Keratinocyte (primary cell): ENCODE results near the gene FLVCR2. TPM values are rescaled to one million over a fixed set of nuclear protein-coding genes. Genes with fewer than 3 reads are reported as not detected.

Source experiments
- DNase-seq: peaks from one replicate; pipeline ENCODE4 v3.0.0-alpha.2; 2011; ENCODE audit warnings: low read depth, missing footprints, low spot score
- FAIRE-seq: peaks from 2 replicates; lab custom pipeline; 2011; peaks lifted over from hg19 to GRCh38; lab: Jason Lieb, UNC
- H2AFZ ChIP-seq: 2 replicates; pipeline ENCODE4 v1.6.0; 2012; ENCODE audit warnings: low read length, control low read depth, inconsistent platforms; ENCODE audit not compliant: control insufficient read depth
- H3K27ac ChIP-seq: 2 replicates; pipeline ENCODE4 v1.5.1; 2011; ENCODE audit warnings: low read length; ENCODE audit not compliant: control insufficient read depth, insufficient read depth
- H3K27me3 ChIP-seq: 3 replicates; pipeline ENCODE4 v1.6.0; 2011; ENCODE audit warnings: low read length; ENCODE audit not compliant: control insufficient read depth, insufficient read depth; ENCODE audit errors: extremely low read depth
- H3K36me3 ChIP-seq, 2 experiments: 2 replicates in 1 of 2; 3 replicates in 1 of 2; pipeline ENCODE4 v1.5.1; 2011; ENCODE audit warnings: low read length in 2 of 2, mild to moderate bottlenecking in 1 of 2; ENCODE audit not compliant: control insufficient read depth in 2 of 2, insufficient read depth in 2 of 2; ENCODE audit errors: extremely low read depth in 1 of 2
- H3K4me1 ChIP-seq: 3 replicates; pipeline ENCODE4 v1.5.1; 2011; ENCODE audit warnings: low read length; ENCODE audit not compliant: control insufficient read depth, insufficient read depth; ENCODE audit errors: extremely low read depth
- H3K4me2 ChIP-seq: 3 replicates; pipeline ENCODE4 v1.6.0; 2011; ENCODE audit warnings: low read depth, low read length; ENCODE audit not compliant: control insufficient read depth, insufficient read depth; ENCODE audit errors: extremely low read depth
- H3K4me3 ChIP-seq, 3 experiments: fragments of 200-600 bp in 1 of 3; sonication (generic) in 1 of 3; 2 replicates in 2 of 3; 3 replicates in 1 of 3; pipeline ENCODE4 v1.5.1; 2011 to 2016; ENCODE audit warnings: low read length in 3 of 3, mild to moderate bottlenecking in 3 of 3, control low read depth in 2 of 3, inconsistent platforms in 1 of 3, low read depth in 1 of 3, mixed read lengths in 1 of 3, mixed run types in 1 of 3, moderate library complexity in 1 of 3; ENCODE audit not compliant: control insufficient read depth in 2 of 3, insufficient read depth in 2 of 3; ENCODE audit errors: extremely low read depth in 1 of 3
- H3K79me2 ChIP-seq: 2 replicates; pipeline ENCODE4 v1.6.0; 2012; ENCODE audit warnings: low read length; ENCODE audit not compliant: control insufficient read depth, insufficient read depth
- H3K9ac ChIP-seq: 3 replicates; pipeline ENCODE4 v1.6.0; 2011; ENCODE audit warnings: low read length; ENCODE audit not compliant: control insufficient read depth, insufficient read depth; ENCODE audit errors: extremely low read depth
- H3K9me1 ChIP-seq: 3 replicates; pipeline ENCODE4 v1.6.0; 2011; ENCODE audit warnings: low read length; ENCODE audit not compliant: control insufficient read depth, insufficient read depth; ENCODE audit errors: extremely low read depth
- H3K9me3 ChIP-seq: 2 replicates; pipeline ENCODE4 v1.5.1; 2012; ENCODE audit warnings: low read depth, low read length; ENCODE audit not compliant: control insufficient read depth
- H4K20me1 ChIP-seq: 3 replicates; pipeline ENCODE4 v1.6.0; 2011; ENCODE audit warnings: low read length; ENCODE audit not compliant: control insufficient read depth, insufficient read depth; ENCODE audit errors: extremely low read depth
- EZH2 ChIP-seq: IDR thresholded peaks from one replicate; pipeline ENCODE4 v1.6.1; 2012; ENCODE audit warnings: inconsistent platforms, mild to moderate bottlenecking, low read length, moderate library complexity
- dilution Hi-C: fragments of 300-500 bp; cut with MboI; formaldehyde crosslinking; loops from one replicate; pipeline ENCODE4 v1.7.0; 2020; ENCODE audit warnings: low sequenced_read_pairs; ENCODE audit not compliant: extremely low pct_ligation_motif_present
- polyA plus RNA-seq, 5 experiments: library from polyadenylated mRNA; depleted of rRNA in 3 of 5; stranded (reverse) in 3 of 5; stranded (forward) in 1 of 5; unstranded in 1 of 5; fragments of >200 nt; gene quantifications; 1 replicate in 1 of 5; 2 replicates in 3 of 5; 3 replicates in 1 of 5; pipeline versions ENCODE4 v1.2.1 to v1.2.3, GENCODE V29; 2011 to 2012; ENCODE audit warnings: missing spikeins in 2 of 5, low read depth in 1 of 5, low replicate concordance in 1 of 5
- TF ChIP-seq, protein P1 (sequence below), 3 experiments: IDR thresholded peaks in 1 of 3; conservative IDR thresholded peaks in 1 of 3; optimal IDR thresholded peaks in 1 of 3; 2 replicates in 2 of 3; 3 replicates in 1 of 3; pipeline versions ENCODE3 to v1.5.1; 2011; ENCODE audit warnings: low read length in 3 of 3, mild to moderate bottlenecking in 3 of 3, moderate library complexity in 2 of 3, control low read depth in 1 of 3, inconsistent platforms in 1 of 3; ENCODE audit not compliant: insufficient read depth in 2 of 3; ENCODE audit errors: extremely low read depth in 1 of 3

FLVCR2 gene
- polyA plus RNA-seq, 1 donor (not counting 4 experiments of a cell fraction or from before 2014, with no cell fraction given): 0.45 TPM

DNA sequence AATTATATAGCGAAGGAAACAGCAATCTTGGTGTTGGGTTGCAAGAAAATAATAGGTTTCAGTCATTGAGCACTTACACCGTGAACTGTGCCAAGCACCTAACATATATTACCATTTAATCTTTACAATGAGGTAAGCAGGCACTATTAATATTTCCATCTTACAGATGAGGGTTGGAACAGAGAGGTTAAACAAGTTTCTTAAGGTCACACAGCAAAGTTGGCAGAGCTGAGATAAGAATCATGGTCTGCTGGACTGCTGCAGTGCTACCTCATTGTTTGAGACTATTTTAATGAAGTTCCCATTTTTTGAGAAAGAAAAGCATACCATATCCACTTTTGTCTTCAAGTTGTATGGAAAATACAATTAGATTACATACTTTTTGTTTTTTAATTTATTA is 80.5 kb downstream of the FLVCR2 start:
- DNase-seq (no peak), FAIRE-seq (no peak)
- H3K9ac ChIP-seq: no peak overlapping the region
- no peak overlapping the region for H2AFZ ChIP-seq
- peaks cover 39% of the 10 kb centered on the region for H3K79me2 ChIP-seq
- H3K36me3 ChIP-seq: peaks cover 5 to 19% of the 10 kb centered on the region in 2 experiments
- no peaks in the 10 kb centered on the region for H3K9me1 ChIP-seq
- peaks cover 14% of the 10 kb centered on the region for H3K4me1 ChIP-seq
- H3K4me3 ChIP-seq: no peak overlapping the region
- TF ChIP-seq, protein P1, sequence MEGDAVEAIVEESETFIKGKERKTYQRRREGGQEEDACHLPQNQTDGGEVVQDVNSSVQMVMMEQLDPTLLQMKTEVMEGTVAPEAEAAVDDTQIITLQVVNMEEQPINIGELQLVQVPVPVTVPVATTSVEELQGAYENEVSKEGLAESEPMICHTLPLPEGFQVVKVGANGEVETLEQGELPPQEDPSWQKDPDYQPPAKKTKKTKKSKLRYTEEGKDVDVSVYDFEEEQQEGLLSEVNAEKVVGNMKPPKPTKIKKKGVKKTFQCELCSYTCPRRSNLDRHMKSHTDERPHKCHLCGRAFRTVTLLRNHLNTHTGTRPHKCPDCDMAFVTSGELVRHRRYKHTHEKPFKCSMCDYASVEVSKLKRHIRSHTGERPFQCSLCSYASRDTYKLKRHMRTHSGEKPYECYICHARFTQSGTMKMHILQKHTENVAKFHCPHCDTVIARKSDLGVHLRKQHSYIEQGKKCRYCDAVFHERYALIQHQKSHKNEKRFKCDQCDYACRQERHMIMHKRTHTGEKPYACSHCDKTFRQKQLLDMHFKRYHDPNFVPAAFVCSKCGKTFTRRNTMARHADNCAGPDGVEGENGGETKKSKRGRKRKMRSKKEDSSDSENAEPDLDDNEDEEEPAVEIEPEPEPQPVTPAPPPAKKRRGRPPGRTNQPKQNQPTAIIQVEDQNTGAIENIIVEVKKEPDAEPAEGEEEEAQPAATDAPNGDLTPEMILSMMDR (optimal IDR thresholded peaks at IDR 0.05 in 1 of 3, IDR thresholded peaks at IDR 0.05 in 1 of 3, conservative IDR thresholded peaks at IDR 0.05 in 1 of 3; ENCODE audit: extremely low read depth in 1 of 3, insufficient read depth in 2 of 3, low read length in 3 of 3): no peak
- TF ChIP-seq EZH2: no peak
- no peaks in the 10 kb centered on the region for H3K9me3 ChIP-seq
- H3K27ac ChIP-seq: no peak overlapping the region
- H4K20me1 ChIP-seq: no peaks in the 10 kb centered on the region
- H3K27me3 ChIP-seq: no peaks in the 10 kb centered on the region
- H3K4me2 ChIP-seq: peak overlapping the region; percentile 93
- dilution Hi-C loops: no loop called here

- H2AFZ ChIP-seq: peak overlapping the region; percentile 75
- H3K9me1 ChIP-seq: no peaks in the 10 kb centered on the region
- H3K79me2 ChIP-seq: peaks cover 39% of the 10 kb centered on the region
- TF ChIP-seq, protein P1 (optimal IDR thresholded peaks at IDR 0.05 in 1 of 3, IDR thresholded peaks at IDR 0.05 in 1 of 3, conservative IDR thresholded peaks at IDR 0.05 in 1 of 3; ENCODE audit: extremely low read depth in 1 of 3, insufficient read depth in 2 of 3, low read length in 3 of 3): no peak
- no peak for TF ChIP-seq EZH2
- peak overlapping the region; percentile 93 for H3K4me2 ChIP-seq
- H4K20me1 ChIP-seq: no peaks in the 10 kb centered on the region
- peaks cover under 1 to 12% of the 10 kb centered on the region in 2 experiments for H3K36me3 ChIP-seq
- H3K9ac ChIP-seq: peak overlapping the region; percentile 88
- H3K4me3 ChIP-seq: peak overlapping the region; percentile 69 to 97 (median 93)
- H3K4me1 ChIP-seq: peaks cover 14% of the 10 kb centered on the region
- dilution Hi-C loops: no loop called here
- no peaks in the 10 kb centered on the region for H3K9me3 ChIP-seq
- FAIRE-seq (peak; percentile 39), DNase-seq (no peak)
- no peaks in the 10 kb centered on the region for H3K27me3 ChIP-seq
- H3K27ac ChIP-seq: peak overlapping the region; percentile 63
Observed at GRCh38 chr14:75660238-75660629, 81.8 kb downstream of the FLVCR2 start.
